ENCODE results near the gene SMIM29.

SMIM29 gene

GRCh38 chr6:34239893-34240292 lies 8.9 kb downstream of the SMIM29 start:
- no peak for DNase-seq

- DNase-seq: no peak
These were observed 9.3 kb downstream of the SMIM29 start for GRCh38 chr6:34239500-34239825.

- no peak for DNase-seq
These were observed 10.0 kb downstream of the SMIM29 start for GRCh38 chr6:34238585-34239499.

- no peak for DNase-seq
These were observed 10.9 kb downstream of the SMIM29 start for GRCh38 chr6:34237722-34238584.

GRCh38 chr6:34237316-34237721 lies 11.5 kb downstream of the SMIM29 start:
- no peak for DNase-seq

- peak; percentile 18 for DNase-seq
These were observed 12.1 kb downstream of the SMIM29 start, which contains the start of gene HMGA1 for GRCh38 chr6:34236443-34237315. HMGA1 (plus strand) TSS chr6:34236873; CDS start chr6:34240781, 3,908 bp downstream.

- no peak for DNase-seq
These were observed 12.7 kb downstream of the SMIM29 start for GRCh38 chr6:34236131-34236442.

GRCh38 chr6:34235307-34236130 lies 13.3 kb downstream of the SMIM29 start:
- no peak for DNase-seq

- no peak for DNase-seq
These were observed 14.0 kb downstream of the SMIM29 start for GRCh38 chr6:34234667-34235306.

- no peak for DNase-seq
These were observed 14.9 kb downstream of the SMIM29 start for GRCh38 chr6:34233867-34234266.

GRCh38 chr6:34232901-34233300 lies 15.9 kb downstream of the SMIM29 start:
- DNase-seq: no peak

GRCh38 chr6:34231566-34232336 lies 17.1 kb downstream of the SMIM29 start:
- DNase-seq: no peak

GRCh38 chr6:34230653-34231371 lies 18.0 kb downstream of the SMIM29 start:
- DNase-seq: no peak

- no peak for DNase-seq
These were observed 18.9 kb downstream of the SMIM29 start for GRCh38 chr6:34229877-34230276.

- no peak for DNase-seq
These were observed 20.9 kb downstream of the SMIM29 start for GRCh38 chr6:34227761-34228421.

GRCh38 chr6:34226731-34227586 lies 21.8 kb downstream of the SMIM29 start:
- no peak for DNase-seq

- DNase-seq: no peak
These were observed 22.7 kb downstream of the SMIM29 start for GRCh38 chr6:34226066-34226465.

GRCh38 chr6:34225551-34225950 lies 23.3 kb downstream of the SMIM29 start:
- DNase-seq: no peak

All from GOT3 (cell line).